ENCODE measurements around the gene STAC3.
"Not testable (repeated sequence)": the region's sequence is repeated elsewhere in the genome, so short reads cannot be mapped to it uniquely, and the experiment has no call there.

STAC3 gene

GRCh38 chr12:57250956-57251355, at the start of gene STAC3:
STAC3 (minus strand) TSS chr12:57251187; CDS start chr12:57249636, 1,551 bp downstream.
- no peak for DNase-seq (ENCODE audit: low spot score)

- no peak for DNase-seq (ENCODE audit: low spot score)
Observed at GRCh38 chr12:57299514-57300016, 48.6 kb upstream of the STAC3 start.

- DNase-seq (ENCODE audit: low spot score), result no peak
Observed at GRCh38 chr12:57296291-57296690, 45.3 kb upstream of the STAC3 start.

- DNase-seq (ENCODE audit: low spot score), result not testable (repeated sequence)
Observed at GRCh38 chr12:57282073-57282472, 31.1 kb upstream of the STAC3 start.

- DNase-seq (ENCODE audit: low spot score), result peak; percentile 85
Observed at GRCh38 chr12:57280211-57281062, 29.4 kb upstream of the STAC3 start.

- DNase-seq (ENCODE audit: low spot score), result no peak
Observed at GRCh38 chr12:57278465-57279381, 27.7 kb upstream of the STAC3 start.

GRCh38 chr12:57276935-57277563, 26.1 kb upstream of the STAC3 start:
- DNase-seq (ENCODE audit: low spot score), result peak; percentile 11

GRCh38 chr12:57276233-57276632, 25.2 kb upstream of the STAC3 start:
- not testable (repeated sequence) for DNase-seq (ENCODE audit: low spot score)

GRCh38 chr12:57273516-57273915, 22.5 kb upstream of the STAC3 start:
- no peak for DNase-seq (ENCODE audit: low spot score)

- no peak for DNase-seq (ENCODE audit: low spot score)
Observed at GRCh38 chr12:57272337-57273151, 21.6 kb upstream of the STAC3 start.

GRCh38 chr12:57270966-57271470, 20.0 kb upstream of the STAC3 start:
- no peak for DNase-seq (ENCODE audit: low spot score)

- peak; percentile 9 for DNase-seq (ENCODE audit: low spot score)
Observed at GRCh38 chr12:57268264-57268663, 17.3 kb upstream of the STAC3 start.

- no peak for DNase-seq (ENCODE audit: low spot score)
Observed at GRCh38 chr12:57266681-57267080, 15.7 kb upstream of the STAC3 start.

- no peak for DNase-seq (ENCODE audit: low spot score)
Observed at GRCh38 chr12:57263096-57263495, 12.1 kb upstream of the STAC3 start.

- no peak for DNase-seq (ENCODE audit: low spot score)
Observed at GRCh38 chr12:57262126-57262822, 11.3 kb upstream of the STAC3 start.

- DNase-seq (ENCODE audit: low spot score), result no peak
Observed at GRCh38 chr12:57261428-57261865, 10.5 kb upstream of the STAC3 start.

- no peak for DNase-seq (ENCODE audit: low spot score)
Observed at GRCh38 chr12:57260366-57260765, 9.4 kb upstream of the STAC3 start.

- DNase-seq (ENCODE audit: low spot score), result no peak
Observed at GRCh38 chr12:57258977-57259970, 8.3 kb upstream of the STAC3 start.

GRCh38 chr12:57255916-57256315, 4.9 kb upstream of the STAC3 start:
- no peak for DNase-seq (ENCODE audit: low spot score)
